C4-2B (cell line): ENCODE measurements around the gene INSR.

Source experiments
- CTCF ChIP-seq: fragments of 450-650 bp; conservative IDR thresholded peaks from 2 replicates; pipeline ENCODE4 v1.5.1; 2017; ENCODE audit warnings: mild to moderate bottlenecking
- ZFX ChIP-seq: fragments of 450-650 bp; IDR thresholded peaks from 2 replicates; pipeline ENCODE4 v1.6.1; 2017

- TF ChIP-seq ZFX, result no peak
- TF ChIP-seq CTCF, result no peak
These were observed 36.0 kb downstream of the INSR start for GRCh38 chr19:7258041-7258839.
